ENCODE results near the gene GLYATL1.

Gene GLYATL1

DNA sequence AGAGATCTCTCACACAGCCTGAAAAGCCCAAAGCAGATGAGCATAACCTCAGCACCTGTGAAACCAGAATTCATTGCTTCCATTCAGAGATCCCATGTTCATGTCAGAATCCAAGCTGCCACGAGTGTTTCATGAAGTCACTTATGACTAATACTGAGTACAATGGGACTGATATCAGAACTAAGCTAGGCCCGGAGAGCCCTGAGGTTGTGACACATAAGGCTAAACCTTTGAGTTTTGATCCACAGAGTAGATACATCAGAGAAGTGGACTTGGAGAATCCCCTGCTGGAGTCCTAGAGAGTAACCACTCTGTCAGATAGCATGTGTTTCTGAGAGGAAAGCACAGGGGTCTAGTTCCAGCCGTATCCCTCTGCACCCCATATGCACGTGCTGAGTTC lies 890 bp upstream of the GLYATL1 start:
- no peak overlapping the region for H3K9ac ChIP-seq (ENCODE audit: low read depth, low read length, poor library complexity, severe bottlenecking)
- no peaks in the 10 kb centered on the region for H3F3A ChIP-seq (ENCODE audit: low read depth)
- no peaks in the 10 kb centered on the region for H3K9me2 ChIP-seq (replicated peaks; ENCODE audit: low read depth, low read length)
- TF ChIP-seq, protein P1, sequence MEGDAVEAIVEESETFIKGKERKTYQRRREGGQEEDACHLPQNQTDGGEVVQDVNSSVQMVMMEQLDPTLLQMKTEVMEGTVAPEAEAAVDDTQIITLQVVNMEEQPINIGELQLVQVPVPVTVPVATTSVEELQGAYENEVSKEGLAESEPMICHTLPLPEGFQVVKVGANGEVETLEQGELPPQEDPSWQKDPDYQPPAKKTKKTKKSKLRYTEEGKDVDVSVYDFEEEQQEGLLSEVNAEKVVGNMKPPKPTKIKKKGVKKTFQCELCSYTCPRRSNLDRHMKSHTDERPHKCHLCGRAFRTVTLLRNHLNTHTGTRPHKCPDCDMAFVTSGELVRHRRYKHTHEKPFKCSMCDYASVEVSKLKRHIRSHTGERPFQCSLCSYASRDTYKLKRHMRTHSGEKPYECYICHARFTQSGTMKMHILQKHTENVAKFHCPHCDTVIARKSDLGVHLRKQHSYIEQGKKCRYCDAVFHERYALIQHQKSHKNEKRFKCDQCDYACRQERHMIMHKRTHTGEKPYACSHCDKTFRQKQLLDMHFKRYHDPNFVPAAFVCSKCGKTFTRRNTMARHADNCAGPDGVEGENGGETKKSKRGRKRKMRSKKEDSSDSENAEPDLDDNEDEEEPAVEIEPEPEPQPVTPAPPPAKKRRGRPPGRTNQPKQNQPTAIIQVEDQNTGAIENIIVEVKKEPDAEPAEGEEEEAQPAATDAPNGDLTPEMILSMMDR (conservative IDR thresholded peaks at IDR 0.05; ENCODE audit: low read length): no peak
- TF ChIP-seq EZH2phosphoT487 (IDR thresholded peaks at IDR 0.05; ENCODE audit: borderline replicate concordance): no peak
- H3K27me3 ChIP-seq (ENCODE audit: insufficient read depth, low read length, poor library complexity, severe bottlenecking): no peaks in the 10 kb centered on the region
- H2AFZ ChIP-seq (ENCODE audit: low read length): no peak overlapping the region
- no peaks in the 10 kb centered on the region for H3K36me3 ChIP-seq (ENCODE audit: insufficient read depth, low read length)
- H3K4me1 ChIP-seq (ENCODE audit: insufficient read depth, low read length, poor library complexity, severe bottlenecking): no peaks in the 10 kb centered on the region
- no peaks in the 10 kb centered on the region for H3K9me3 ChIP-seq (ENCODE audit: insufficient read depth, low read depth, low read length)
- H3K79me2 ChIP-seq (ENCODE audit: insufficient read depth, low read length): no peaks in the 10 kb centered on the region
- no peak overlapping the region for H3K4me2 ChIP-seq (ENCODE audit: low read depth, low read length, poor library complexity, severe bottlenecking)
- H3K4me3 ChIP-seq (ENCODE audit: low read length, poor library complexity, severe bottlenecking): no peak overlapping the region
- no peaks in the 10 kb centered on the region for H4K20me1 ChIP-seq (ENCODE audit: insufficient read depth, low read length, poor library complexity, severe bottlenecking)

DNA sequence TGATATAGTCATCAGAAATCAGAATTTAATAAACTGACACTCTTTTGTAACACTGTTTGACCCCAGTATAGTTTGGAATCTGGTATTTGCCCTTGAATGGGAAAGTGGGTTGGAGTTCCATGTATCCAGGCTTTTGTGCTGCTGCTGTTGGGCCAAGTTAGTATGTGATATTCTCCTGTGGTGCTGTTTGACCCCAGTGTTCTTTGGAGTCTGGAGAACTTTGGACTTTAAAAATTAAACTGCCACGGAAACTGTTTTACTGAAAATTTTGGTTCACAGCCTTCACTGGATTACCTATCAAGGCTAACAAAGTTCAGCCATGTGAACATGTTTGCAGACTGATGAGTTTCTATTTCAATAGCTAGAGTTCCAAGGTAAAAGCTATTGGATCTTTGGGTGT lies 740 bp downstream of the GLYATL1 start:
- H3K27me3 ChIP-seq (ENCODE audit: insufficient read depth, low read length, poor library complexity, severe bottlenecking): no peaks in the 10 kb centered on the region
- H3K4me1 ChIP-seq (ENCODE audit: insufficient read depth, low read length, poor library complexity, severe bottlenecking): no peaks in the 10 kb centered on the region
- no peaks in the 10 kb centered on the region for H3K9me2 ChIP-seq (replicated peaks; ENCODE audit: low read depth, low read length)
- H3K4me2 ChIP-seq (ENCODE audit: low read depth, low read length, poor library complexity, severe bottlenecking): no peak overlapping the region
- no peak overlapping the region for H3K9ac ChIP-seq (ENCODE audit: low read depth, low read length, poor library complexity, severe bottlenecking)
- H4K20me1 ChIP-seq (ENCODE audit: insufficient read depth, low read length, poor library complexity, severe bottlenecking): no peaks in the 10 kb centered on the region
- no peaks in the 10 kb centered on the region for H3F3A ChIP-seq (ENCODE audit: low read depth)
- TF ChIP-seq, protein P1 (conservative IDR thresholded peaks at IDR 0.05; ENCODE audit: low read length): no peak
- TF ChIP-seq EZH2phosphoT487 (IDR thresholded peaks at IDR 0.05; ENCODE audit: borderline replicate concordance): no peak
- no peak overlapping the region for H3K4me3 ChIP-seq (ENCODE audit: low read length, poor library complexity, severe bottlenecking)
- no peaks in the 10 kb centered on the region for H3K79me2 ChIP-seq (ENCODE audit: insufficient read depth, low read length)
- no peak overlapping the region for H2AFZ ChIP-seq (ENCODE audit: low read length)
- no peaks in the 10 kb centered on the region for H3K36me3 ChIP-seq (ENCODE audit: insufficient read depth, low read length)
- no peaks in the 10 kb centered on the region for H3K9me3 ChIP-seq (ENCODE audit: insufficient read depth, low read depth, low read length)

DNA sequence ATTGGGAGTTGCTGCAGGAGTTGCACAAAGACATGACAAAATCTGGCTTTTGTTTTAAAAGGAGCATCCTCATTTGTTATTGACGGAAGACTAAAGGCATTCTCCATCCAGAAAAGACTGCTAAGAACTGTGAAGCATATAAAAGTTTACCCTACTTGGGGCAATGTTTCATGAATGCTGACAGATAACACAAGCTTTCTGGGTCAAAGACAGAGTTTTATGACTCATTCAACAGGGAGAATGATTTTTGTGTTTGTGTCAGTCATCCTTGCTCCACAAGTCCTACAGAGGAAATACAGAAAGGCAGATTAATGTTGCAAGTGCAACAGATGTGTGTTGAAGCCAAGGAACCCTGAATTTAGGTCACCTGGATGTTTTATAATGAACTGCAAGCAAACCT lies 2.5 kb downstream of the GLYATL1 start:
- no peak overlapping the region for H3K9ac ChIP-seq (ENCODE audit: low read depth, low read length, poor library complexity, severe bottlenecking)
- no peak overlapping the region for H3K4me2 ChIP-seq (ENCODE audit: low read depth, low read length, poor library complexity, severe bottlenecking)

More for the DNA sequence above, 2.5 kb downstream of the GLYATL1 start:
- Histone ChIP-seq H3K4me1 (ENCODE audit: insufficient read depth, low read length, poor library complexity, severe bottlenecking) (no peaks in the 10 kb centered on the region), H3K4me3 (ENCODE audit: low read length, poor library complexity, severe bottlenecking) (no peak overlapping the region), H3K9me3 (ENCODE audit: insufficient read depth, low read depth, low read length) (no peaks in the 10 kb centered on the region), H4K20me1 (ENCODE audit: insufficient read depth, low read length, poor library complexity, severe bottlenecking) (no peaks in the 10 kb centered on the region), H3F3A (ENCODE audit: low read depth) (no peaks in the 10 kb centered on the region), H3K79me2 (ENCODE audit: insufficient read depth, low read length) (no peaks in the 10 kb centered on the region), H2AFZ (ENCODE audit: low read length) (no peak overlapping the region), H3K9me2 (replicated peaks; ENCODE audit: low read depth, low read length) (no peaks in the 10 kb centered on the region), H3K27me3 (ENCODE audit: insufficient read depth, low read length, poor library complexity, severe bottlenecking) (no peaks in the 10 kb centered on the region), H3K36me3 (ENCODE audit: insufficient read depth, low read length) (no peaks in the 10 kb centered on the region)
- TF ChIP-seq, protein P1 (conservative IDR thresholded peaks at IDR 0.05; ENCODE audit: low read length): no peak
- no peak for TF ChIP-seq EZH2phosphoT487 (IDR thresholded peaks at IDR 0.05; ENCODE audit: borderline replicate concordance)

Data from Loucy (cell line).